SU-DHL-6 (cell line): ENCODE measurements around the gene PBRM1.

Experiments used
- H2AFZ ChIP-seq: fragments of 200-600 bp; sonication (generic); 2 replicates; pipeline ENCODE4 v1.6.1; 2014; ENCODE audit warnings: low read depth, mild to moderate bottlenecking, moderate library complexity, mixed read lengths, antibody characterized with exemption, low read length; ENCODE audit not compliant: severe bottlenecking
- H3F3A ChIP-seq: fragments of 200-600 bp; shearing (Covaris generic); 2 replicates; pipeline ENCODE4 v1.6.0; 2016; ENCODE audit warnings: antibody characterized with exemption, mild to moderate bottlenecking; ENCODE audit not compliant: insufficient read depth
- H3K27ac ChIP-seq: fragments of 200-600 bp; sonication (generic); 2 replicates; pipeline ENCODE4 v1.5.1; 2016; ENCODE audit warnings: low read depth, mild to moderate bottlenecking, low read length, moderate library complexity, mixed read lengths
- H3K27me3 ChIP-seq: fragments of 200-600 bp; sonication (generic), shearing (Covaris generic); 2 replicates; pipeline ENCODE4 v1.6.0; 2014; ENCODE audit warnings: mild to moderate bottlenecking, low read length
- H3K36me3 ChIP-seq: fragments of 200-600 bp; sonication (generic); 2 replicates; pipeline ENCODE4 v1.6.1; 2014; ENCODE audit warnings: mild to moderate bottlenecking, low read length, mixed read lengths
- H3K4me2 ChIP-seq: fragments of 300-600, 200-600 bp; shearing (Covaris generic), sonication (generic); 2 replicates; pipeline ENCODE4 v1.6.0; 2014; ENCODE audit warnings: low read length, low read depth, mild to moderate bottlenecking; ENCODE audit not compliant: poor library complexity, severe bottlenecking
- H3K4me3 ChIP-seq: fragments of 200-600 bp; sonication (generic); 2 replicates; pipeline ENCODE4 v1.5.1; 2014; ENCODE audit warnings: antibody characterized with exemption, low read length, mild to moderate bottlenecking, mixed read lengths; ENCODE audit not compliant: insufficient read depth, poor library complexity, severe bottlenecking
- H3K79me2 ChIP-seq: fragments of 200-600 bp; sonication (generic); 2 replicates; pipeline ENCODE4 v1.6.1; 2014; ENCODE audit warnings: mild to moderate bottlenecking, low read length, moderate library complexity; ENCODE audit not compliant: insufficient read depth
- H3K9ac ChIP-seq: fragments of 200-600 bp; sonication (generic); 2 replicates; pipeline ENCODE4 v1.7.0; 2014; ENCODE audit warnings: mild to moderate bottlenecking, low read length
- H3K9me2 ChIP-seq: fragments of 200-600 bp; sonication (generic); replicated peaks from 2 replicates; pipeline ENCODE4 v1.6.1; 2014; ENCODE audit warnings: low read length; ENCODE audit not compliant: insufficient read depth
- H3K9me3 ChIP-seq: fragments of 200-600 bp; sonication (generic); 2 replicates; pipeline ENCODE4 v1.6.1; 2014; ENCODE audit warnings: low read length, mixed read lengths; ENCODE audit not compliant: insufficient read depth
- H4K20me1 ChIP-seq: fragments of 200-600 bp; sonication (generic); 2 replicates; pipeline ENCODE4 v1.6.1; 2014; ENCODE audit warnings: low read depth, mild to moderate bottlenecking, antibody characterized with exemption, low read length, moderate library complexity, mixed read lengths
- CTCF ChIP-seq: fragments of 200-600 bp; sonication (generic); IDR thresholded peaks from one replicate; pipeline ENCODE4 v1.5.1; 2017; ENCODE audit warnings: antibody characterized with exemption, mild to moderate bottlenecking, low read length, moderate library complexity; ENCODE audit not compliant: insufficient read depth, poor library complexity, severe bottlenecking
- EZH2phosphoT487 ChIP-seq: fragments of 200-600 bp; sonication (generic), shearing (Covaris generic); conservative IDR thresholded peaks from 2 replicates; pipeline ENCODE4 v1.6.1; 2018; ENCODE audit warnings: mild to moderate bottlenecking, antibody characterized with exemption, low read length, moderate library complexity, mixed read lengths

Gene PBRM1

DNA sequence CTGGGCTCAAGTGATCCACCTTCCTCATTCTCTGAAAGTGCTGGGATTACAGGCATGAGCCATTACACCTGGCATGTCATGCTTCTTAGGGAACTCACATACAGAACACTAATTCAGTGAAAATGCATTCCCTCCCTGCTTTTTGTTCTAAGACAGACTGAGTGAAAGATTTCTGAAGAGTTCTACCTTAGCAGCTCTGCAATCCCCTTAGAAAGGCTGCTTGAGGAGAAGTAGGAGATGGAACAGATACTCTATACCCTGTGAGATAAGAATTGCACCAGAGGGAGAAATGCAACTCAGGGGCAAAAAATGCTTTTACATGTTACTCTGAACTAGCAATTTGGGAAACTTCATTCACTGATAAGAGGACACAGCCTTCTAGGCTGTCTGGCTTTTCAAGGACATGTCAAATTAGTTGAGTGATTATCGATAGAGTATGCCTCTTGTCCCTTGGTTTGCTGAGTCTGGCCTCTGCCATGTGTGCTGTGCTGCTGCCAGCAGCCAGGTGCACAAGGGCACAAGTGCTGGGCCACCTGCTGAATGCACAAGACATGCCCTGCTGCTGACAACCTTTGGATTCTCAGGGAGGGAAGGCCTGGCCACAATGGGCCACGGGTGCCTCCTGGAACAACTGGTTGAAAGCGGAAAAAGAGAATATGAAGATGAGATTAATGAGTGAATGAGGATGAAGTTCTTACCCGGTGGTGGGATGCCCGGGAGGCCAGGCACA is 131.5 kb downstream of the PBRM1 start:
- Histone ChIP-seq H3K9me3 (no peaks in the 10 kb centered on the region), H3K27ac (no peak overlapping the region), H3K9ac (no peak overlapping the region), H3K4me3 (no peak overlapping the region), H3F3A (0 out of 2 replicates have a peak, but pooled peaks cover 7% of the 10 kb centered on the region), H2AFZ (no peak overlapping the region), H3K4me2 (no peak overlapping the region), H3K36me3 (peaks cover 13% of the 10 kb centered on the region; the same call in 1 of the 2 replicates), H3K27me3 (no peaks in the 10 kb centered on the region), H3K79me2 (no peaks in the 10 kb centered on the region), H4K20me1 (no peaks in the 10 kb centered on the region), H3K9me2 (no peaks in the 10 kb centered on the region)
- TF ChIP-seq EZH2phosphoT487 (no peak), CTCF (no peak)

- Histone ChIP-seq H3K27ac (no peak overlapping the region), H3K79me2 (no peaks in the 10 kb centered on the region), H3F3A (peaks cover 17% of the 10 kb centered on the region), H2AFZ (no peak overlapping the region), H3K4me2 (no peak overlapping the region), H3K9ac (no peak overlapping the region), H3K9me2 (no peaks in the 10 kb centered on the region), H4K20me1 (peaks cover 1% of the 10 kb centered on the region; the same call in 1 of the 2 replicates), H3K9me3 (no peaks in the 10 kb centered on the region), H3K27me3 (no peaks in the 10 kb centered on the region), H3K4me3 (no peak overlapping the region), H3K36me3 (peaks cover 26% of the 10 kb centered on the region)
- TF ChIP-seq CTCF (no peak), EZH2phosphoT487 (no peak)
Measured at GRCh38 chr3:52552089-52552488, 133.6 kb downstream of the PBRM1 start.

- no peak for TF ChIP-seq CTCF
- TF ChIP-seq EZH2phosphoT487 = no peak
- H4K20me1 ChIP-seq = peaks cover 5% of the 10 kb centered on the region; the same call in 1 of the 2 replicates
- H3F3A ChIP-seq = peaks cover 24% of the 10 kb centered on the region
- H3K4me3 ChIP-seq = no peak overlapping the region
- no peaks in the 10 kb centered on the region for H3K9me3 ChIP-seq
- no peak overlapping the region for H3K9ac ChIP-seq
- no peak overlapping the region for H2AFZ ChIP-seq
- H3K9me2 ChIP-seq = no peaks in the 10 kb centered on the region
- H3K27me3 ChIP-seq = no peaks in the 10 kb centered on the region
- peaks cover 35% of the 10 kb centered on the region for H3K36me3 ChIP-seq
- H3K79me2 ChIP-seq = no peaks in the 10 kb centered on the region
- no peak overlapping the region for H3K4me2 ChIP-seq
- no peak overlapping the region for H3K27ac ChIP-seq
Measured at GRCh38 chr3:52551118-52551517, 134.6 kb downstream of the PBRM1 start.
